HT-29 (cell line): Measurements from ENCODE around the gene RXFP4. TPM values are rescaled to one million over a fixed set of nuclear protein-coding genes. Genes with fewer than 3 reads are reported as not detected.
A peak's percentile ranks its signal among the peaks of the same experiment; 100 is the strongest.
"Not testable (repeated sequence)": the region's sequence is repeated elsewhere in the genome, so short reads cannot be mapped to it uniquely, and the experiment has no call there.

Experiments used
- DNase-seq: peaks from one replicate; pipeline ENCODE4 v3.0.0-alpha.2; 2015; ENCODE audit warnings: low spot score
- small RNA-seq: library from RNA; depleted of rRNA; stranded (forward); fragments of <200 nt; gene quantifications from one replicate; pipeline ENCODE3, GENCODE V24; 2014
- total RNA-seq: library from RNA; depleted of rRNA; stranded (reverse); fragments of >200 nt; shearing (Covaris generic); gene quantifications from 2 replicates; pipeline ENCODE4 v1.2.3, GENCODE V29; 2014; rRNA removed

The RXFP4 gene
- total RNA-seq, 1 experiment from 2014 or later = 3.1 TPM

DNA sequence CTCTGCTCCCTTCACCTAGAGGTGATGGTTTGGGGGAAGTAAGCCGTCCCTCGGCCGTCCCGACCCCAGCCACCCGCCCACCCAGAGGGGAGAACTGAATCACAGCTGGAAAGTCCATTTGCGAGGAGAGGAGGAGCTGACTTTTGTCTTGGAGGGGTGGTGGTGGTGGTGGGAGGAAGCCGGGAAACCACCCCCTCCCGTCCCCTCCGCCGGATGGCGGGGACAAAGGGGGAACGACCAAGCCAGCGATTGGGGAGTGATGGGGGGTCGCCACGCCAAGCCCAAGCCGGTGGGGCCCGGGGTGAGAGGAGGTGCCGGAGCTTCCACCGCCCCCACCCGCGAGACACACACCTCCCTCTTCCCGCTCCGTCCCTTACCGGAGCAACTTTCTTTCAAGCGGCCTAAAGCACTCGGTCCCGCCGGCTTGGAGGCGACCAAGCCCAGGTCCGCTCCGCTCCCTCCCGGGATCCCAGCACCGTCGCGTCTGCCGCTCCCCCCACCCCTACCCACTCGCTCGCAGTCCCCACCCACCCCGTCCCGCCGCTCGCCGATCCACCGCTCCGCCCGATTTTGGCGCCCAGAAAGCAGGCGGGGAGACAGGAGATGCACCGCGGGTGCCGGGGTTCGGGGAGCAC lies 36.4 kb downstream of the RXFP4 start:
- DNase-seq = peak; percentile 30

DNA sequence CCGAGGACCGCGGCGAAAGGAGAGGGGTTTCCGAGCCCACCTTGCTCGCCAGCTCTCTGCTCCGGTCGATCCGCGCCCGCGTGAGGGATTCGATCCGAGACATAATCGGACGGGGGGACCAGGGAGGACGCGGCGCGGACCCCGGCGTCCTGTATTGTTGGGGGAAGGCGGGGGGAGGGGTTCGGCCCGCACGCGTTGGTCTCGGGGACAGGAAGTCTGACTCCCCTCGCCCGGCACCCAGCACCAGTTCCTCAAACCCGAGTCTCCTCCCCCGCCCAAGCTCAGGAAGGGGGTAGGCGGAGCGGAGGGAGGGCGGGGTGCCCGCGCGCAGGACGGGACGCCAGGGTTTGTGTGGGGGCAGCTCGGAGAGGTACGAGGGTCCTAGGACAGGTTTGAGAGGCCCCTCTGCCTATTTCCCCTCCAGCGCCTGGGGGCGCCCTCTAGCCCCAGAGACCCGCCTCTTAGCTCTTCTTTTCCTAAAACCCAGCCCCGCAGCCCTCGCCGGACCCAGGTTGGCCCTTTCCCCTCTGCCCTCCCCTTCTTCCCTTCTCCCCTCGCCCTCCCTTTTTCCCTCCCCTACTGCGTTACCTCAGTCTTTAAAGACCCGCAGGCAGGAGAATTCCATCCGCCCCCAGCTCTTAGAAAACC lies 37.0 kb downstream of the RXFP4 start, which contains the start of gene ARHGEF2:
TSS of gene ARHGEF2 (minus strand) at position 223 of the 648 bp plus-strand sequence. CDS start at position 103, 120 bp downstream.
- peak; percentile 61 for DNase-seq

DNA sequence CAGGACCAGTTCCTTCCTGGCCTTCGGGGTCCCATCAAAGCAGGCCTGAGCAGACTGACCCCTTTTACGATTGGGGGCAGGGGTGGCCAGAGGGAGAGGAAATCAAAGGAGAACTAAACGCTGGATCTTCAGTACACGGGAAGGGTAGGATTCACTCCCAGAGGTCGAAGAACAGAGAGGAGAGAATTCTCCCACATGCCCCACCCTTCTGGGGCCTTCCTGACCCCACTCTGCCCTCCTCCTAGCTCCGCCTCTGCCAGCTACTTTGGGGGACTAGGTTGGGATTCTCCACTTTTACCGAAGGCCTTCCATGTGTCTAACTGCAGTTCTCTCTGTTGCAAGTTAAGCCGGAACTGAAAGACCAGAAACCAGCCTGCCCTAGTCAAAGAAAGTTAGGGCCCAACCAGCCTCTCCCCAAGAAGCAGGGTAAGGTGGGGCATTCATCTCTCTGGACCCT lies 37.6 kb downstream of the RXFP4 start:
- DNase-seq = peak; percentile 66

DNA sequence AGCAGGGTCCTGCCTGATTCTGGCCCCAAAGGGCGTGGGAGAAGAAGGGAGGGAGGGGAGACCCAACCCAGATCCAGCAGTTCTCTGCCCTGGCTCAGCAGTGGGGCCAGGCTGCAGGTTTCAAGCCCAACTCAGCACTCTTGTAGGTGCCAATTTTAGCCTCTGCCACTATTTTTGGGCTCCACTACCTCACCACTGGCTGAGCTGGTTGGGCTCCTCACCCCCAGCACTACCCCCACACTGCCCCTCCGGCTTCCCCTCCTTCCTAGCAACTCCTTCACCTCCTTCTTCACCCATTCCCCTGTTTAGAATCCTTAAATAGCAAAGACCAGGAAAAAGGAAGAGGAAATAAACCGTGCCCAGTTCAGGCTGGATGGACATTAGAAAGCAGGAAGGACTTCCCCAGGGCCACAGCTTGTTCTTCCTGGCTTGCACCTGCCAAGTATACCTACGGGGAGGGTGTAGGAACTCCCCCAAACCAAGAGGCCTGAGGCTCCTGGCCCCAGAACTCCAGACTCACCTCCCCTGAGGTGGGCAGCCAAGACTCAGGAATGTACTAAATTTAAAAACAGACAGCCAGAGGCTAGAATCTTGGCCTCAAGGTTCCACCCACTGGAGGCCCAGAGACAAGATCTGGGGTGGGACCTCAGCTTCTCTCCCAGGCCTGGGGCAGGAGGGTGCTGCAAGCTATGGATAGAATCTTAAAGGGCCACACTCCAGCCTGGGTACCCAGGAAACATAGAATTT lies 38.3 kb downstream of the RXFP4 start:
- peak; percentile 56 for DNase-seq

DNA sequence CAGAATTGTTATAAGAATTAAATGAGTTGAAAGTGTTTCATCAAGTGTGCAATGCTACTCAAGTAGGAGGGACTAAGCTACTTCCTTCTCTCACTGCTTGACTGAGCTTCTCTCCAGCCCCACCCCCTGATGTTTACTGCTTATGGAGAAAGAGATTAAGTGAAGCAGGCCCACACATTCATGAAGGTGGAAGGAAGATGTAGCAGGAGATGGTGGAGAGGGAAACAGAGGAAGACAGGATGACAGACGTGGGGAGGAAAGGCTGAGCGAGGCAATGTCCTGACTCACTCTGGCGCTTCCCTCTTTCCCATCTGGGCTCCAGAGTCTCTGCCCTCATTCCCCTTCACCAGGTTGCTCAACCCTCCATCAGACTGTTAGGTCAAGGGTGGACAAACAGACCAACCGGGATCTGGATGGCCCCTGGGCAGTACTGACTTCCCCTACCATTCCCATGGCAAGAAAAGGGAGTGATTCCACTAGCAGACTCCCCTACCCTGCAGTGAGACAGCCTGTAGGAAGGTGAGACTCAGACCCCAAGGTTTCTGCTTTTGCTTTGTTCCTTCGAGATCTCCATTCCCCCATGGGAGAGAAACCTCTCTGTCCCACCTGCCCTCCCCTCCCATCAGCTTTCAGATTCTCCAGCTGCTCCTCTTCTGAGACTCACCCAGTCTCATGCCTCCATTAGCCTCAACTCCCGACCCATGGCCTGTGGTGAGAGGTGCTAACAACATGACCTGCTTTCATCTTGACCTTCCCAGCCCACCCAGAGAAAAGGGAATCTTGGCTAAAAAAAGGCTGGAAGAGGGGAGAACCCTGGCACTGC lies 40.0 kb downstream of the RXFP4 start:
- DNase-seq = peak; percentile 80

DNA sequence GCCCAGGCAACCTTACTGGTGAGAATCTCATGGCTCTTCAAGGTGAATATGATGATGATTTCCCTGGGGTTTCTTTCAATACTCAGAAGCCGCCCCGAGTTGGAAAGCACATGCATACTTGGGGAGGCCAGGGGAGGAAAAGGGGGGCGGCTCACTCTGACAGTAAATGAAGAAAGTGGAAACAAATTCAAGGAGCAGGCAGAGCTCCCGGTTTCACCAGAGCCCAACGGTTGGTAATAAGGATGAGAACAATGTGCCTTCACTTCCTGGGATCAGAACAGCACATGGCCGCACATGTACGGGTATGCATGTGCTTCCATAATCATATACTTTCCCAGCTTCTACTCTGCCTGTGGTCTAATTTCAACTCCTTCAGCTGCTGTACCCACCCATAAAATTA lies 40.7 kb downstream of the RXFP4 start:
- DNase-seq = no peak

DNA sequence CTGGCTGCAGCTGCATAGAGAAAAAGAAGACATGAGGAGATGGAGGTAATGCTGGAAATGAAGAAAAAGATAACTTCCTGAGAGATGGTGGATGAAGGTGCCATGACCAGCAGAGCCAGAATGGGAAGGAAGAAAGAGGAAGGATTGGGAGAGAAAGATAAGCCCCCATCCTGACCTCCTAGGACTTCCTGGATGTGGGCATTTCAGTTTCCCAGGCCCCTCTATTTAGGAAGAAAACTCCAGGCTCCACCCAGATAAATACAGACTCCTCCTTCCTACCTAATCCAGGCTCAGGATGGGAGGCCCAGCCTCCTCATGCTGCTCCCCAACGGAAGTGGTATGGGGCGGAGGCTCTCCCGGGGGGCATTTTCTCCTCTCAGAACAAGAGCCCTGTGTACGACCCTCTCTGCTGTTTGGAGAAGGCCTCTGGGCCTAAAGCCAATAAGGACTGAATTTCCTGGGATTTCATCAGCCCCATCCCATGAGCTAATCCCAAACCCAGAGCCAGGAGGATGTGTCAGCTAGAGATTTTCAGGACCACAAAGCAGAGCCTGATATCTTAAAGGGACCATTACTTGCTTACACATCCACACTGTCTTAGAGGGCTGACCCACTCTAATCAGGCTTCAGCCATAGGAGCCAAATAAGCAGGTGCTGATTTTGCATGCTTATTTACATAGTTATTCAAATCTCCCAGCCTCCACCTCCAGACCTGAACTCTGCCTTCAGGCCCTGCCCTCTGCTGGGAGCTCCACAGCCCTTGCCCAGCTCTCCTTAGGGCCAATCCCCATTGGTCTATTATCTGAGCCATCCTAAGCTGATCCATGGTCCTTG lies 42.0 kb downstream of the RXFP4 start:
- DNase-seq = peak; percentile 49

DNA sequence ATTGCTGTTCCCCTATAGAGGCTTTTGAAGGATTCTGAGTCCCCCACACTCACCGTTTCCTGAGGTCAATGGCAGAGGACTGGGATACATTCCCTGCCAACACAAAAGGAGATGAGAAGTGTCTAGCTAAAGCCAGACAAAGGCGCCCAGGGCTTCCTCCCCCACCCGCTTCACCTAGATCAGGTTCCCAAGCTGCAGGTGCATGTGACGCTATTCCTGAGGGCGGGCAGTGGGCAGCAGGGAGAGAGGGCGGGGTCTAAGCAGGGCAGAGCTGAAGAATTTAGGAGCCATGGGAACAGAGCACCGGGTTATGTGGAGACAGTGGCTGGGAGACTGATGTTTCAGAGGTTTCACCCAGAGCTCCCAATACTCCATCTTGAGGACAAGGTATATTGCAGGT lies 42.9 kb downstream of the RXFP4 start:
- peak; percentile 83 for DNase-seq

DNA sequence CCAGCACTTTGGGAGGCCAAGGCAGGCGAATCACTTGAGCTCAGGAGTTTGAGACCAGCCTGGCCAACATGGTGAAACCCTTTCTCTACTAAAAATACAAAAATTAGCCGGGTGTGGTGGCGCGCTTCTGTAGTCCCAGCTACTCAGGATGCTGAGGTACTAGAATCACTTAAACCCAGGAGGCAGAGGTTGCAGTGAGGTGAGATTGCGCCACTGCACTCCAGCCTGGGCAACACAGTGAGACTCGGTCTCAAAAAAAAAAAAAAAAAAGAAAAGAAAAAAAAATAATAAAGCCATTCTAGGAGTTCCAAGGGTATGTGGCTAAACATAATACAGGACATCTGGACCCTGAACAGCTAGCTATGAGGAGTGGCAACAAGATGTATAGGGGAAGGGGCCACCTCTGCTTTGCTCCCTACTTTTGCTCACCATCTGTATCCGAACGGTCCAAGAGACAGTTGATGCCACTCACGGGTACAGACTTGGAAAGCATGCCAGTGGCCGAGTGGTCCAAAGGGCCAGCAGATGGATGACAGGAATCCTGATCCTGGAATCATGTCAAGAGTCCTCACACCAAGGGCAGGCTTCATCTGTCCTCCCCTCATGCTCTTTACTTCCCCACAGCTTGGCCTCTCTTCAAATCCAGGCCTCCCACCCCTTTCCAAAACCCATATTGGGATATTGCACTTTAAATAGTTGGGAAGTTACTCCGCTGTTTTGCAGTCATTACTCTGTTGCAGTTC lies 43.6 kb downstream of the RXFP4 start:
- DNase-seq = not testable (repeated sequence)

DNA sequence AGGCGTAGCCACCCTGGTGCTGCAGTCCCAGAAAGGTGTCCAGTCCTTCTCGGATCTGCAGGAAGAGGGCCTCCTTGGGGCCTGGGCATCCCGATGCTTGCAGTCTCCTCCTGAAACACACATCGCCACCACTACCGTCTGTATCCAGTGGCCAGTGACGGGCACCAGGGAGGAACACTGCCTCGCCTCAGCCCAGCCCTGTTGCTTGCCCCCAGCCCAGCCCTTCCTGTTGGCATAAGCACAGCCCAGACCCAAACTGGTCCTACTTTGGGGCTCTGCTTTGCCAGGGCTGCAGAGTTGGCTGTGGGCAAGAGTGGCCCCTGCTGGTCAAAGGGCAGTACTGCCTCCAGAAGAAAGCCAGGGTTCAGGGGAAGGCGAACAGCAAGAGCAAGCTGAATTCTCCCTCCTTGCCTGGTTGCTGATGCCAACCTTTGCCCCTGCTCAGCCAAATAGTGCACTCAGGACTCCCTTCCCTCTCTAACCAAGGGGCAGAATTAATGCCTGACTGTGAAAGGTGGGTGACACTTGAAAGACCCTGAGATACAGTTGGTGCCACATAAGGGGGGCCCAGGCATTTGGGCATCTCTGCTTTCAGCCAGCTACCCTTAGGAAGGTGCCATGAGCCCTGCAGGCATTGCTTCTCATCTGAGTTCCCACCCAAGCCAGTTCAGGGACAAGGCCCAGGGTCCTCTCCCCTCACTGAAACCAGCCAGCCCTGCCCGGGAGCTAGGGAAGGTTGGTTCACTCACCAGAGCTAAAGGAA lies 48.0 kb downstream of the RXFP4 start:
- peak; percentile 89 for DNase-seq

DNA sequence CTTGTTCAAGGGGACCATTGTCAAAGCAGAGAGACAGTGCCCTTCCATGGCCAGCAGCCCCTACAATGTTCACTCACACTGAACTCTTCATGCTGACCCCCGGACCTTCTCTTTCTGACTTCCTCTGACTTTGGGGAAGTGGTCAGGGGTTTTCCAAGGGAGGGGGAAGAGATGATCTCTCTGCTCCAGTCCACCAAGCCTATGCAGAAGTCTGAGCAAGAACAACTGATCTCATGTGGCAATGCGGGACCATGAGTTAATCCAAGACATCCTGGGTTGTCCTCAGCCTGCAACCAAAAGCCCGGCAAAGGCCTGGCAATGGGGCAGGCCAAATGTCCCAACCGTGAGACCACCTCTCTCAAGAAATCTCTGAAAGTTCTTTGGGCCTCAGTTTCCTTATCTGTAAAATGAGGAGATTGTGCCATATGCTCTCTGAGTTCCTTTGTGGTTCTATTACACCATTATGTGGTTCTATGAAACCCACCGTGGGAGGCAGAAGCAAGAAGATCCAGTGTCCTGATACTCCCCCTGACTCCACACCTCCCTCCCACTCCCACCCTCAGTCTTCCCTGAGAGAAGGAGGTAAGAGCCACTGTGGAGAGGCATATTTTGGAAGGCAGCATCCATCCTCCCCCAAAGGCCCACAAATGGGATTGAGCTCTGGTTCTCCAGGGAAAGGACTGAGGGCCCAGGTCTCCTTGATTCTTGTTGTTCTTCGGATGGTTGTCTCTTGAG lies 48.7 kb downstream of the RXFP4 start:
- no peak for DNase-seq

Small RNAs within 50 kb of the gene (small RNA-seq; reads per million reads assigned to genes)
- gene MIR6738 (not detected), gene RF00015 (not detected), gene SCARNA4 (not detected), gene SNORA80E (6.0 reads per million, percentile 84 among the genes with 10 or more reads in this experiment)

Other genes with a start within 250 kb of the RXFP4 start
- gene GON4L, start 84.4 kb upstream of the RXFP4 start, total RNA-seq = 17.6 and 18.0 TPM in 2 replicates
- not detected in 2 replicates for gene SYT11, start 82.1 kb upstream of the RXFP4 start, total RNA-seq
- gene RIT1, start 30.3 kb upstream of the RXFP4 start, total RNA-seq = 6.5 and 14.8 TPM in 2 replicates
- 44.4 and 53.6 TPM in 2 replicates for gene KHDC4, start 7.2 kb upstream of the RXFP4 start, total RNA-seq
- 150 and 179 TPM in 2 replicates for gene ARHGEF2, start 36.9 kb downstream of the RXFP4 start, total RNA-seq
- gene SSR2, start 79.3 kb downstream of the RXFP4 start, total RNA-seq = 227 and 261 TPM in 2 replicates
- 35.7 and 41.0 TPM in 2 replicates for gene UBQLN4, start 112.2 kb downstream of the RXFP4 start, total RNA-seq
- 108 and 130 TPM in 2 replicates for gene LAMTOR2, start 113.1 kb downstream of the RXFP4 start, total RNA-seq
- 163 and 185 TPM in 2 replicates for gene RAB25, start 119.5 kb downstream of the RXFP4 start, total RNA-seq
- gene MEX3A, start 140.8 kb downstream of the RXFP4 start, total RNA-seq = 9.3 and 13.3 TPM in 2 replicates
- 1,664 and 1,875 TPM in 2 replicates for gene LMNA, start 173.1 kb downstream of the RXFP4 start, total RNA-seq
- gene SEMA4A, start 211.9 kb downstream of the RXFP4 start, total RNA-seq = 5.1 and 11.6 TPM in 2 replicates